Measurements from ENCODE around the gene MTHFD1L. TPM values are rescaled to one million over a fixed set of nuclear protein-coding genes. Genes with fewer than 3 reads are reported as not detected.

Gene MTHFD1L
- total and polyA plus RNA-seq, 2 donors (not counting 3 experiments of a cell fraction or from before 2014, with no cell fraction given): 40.2 to 120 TPM

- dilution Hi-C loops (cut with MboI; ENCODE audit: extremely low pct_ligation_motif_present, low sequenced_read_pairs): no loop called here
- Histone ChIP-seq H3K27me3 (ENCODE audit: control insufficient read depth in 2 of 2, insufficient read depth in 2 of 2, low read length in 2 of 2) (no peaks in the 10 kb centered on the region), H3K9me1 (replicated peaks; ENCODE audit: control insufficient read depth, extremely low read depth, insufficient read depth, low read length) (no peaks in the 10 kb centered on the region), H3K4me2 (ENCODE audit: insufficient read depth, low read length) (peak overlapping the region; percentile 62), H3K27ac (ENCODE audit: insufficient read depth, low read depth, low read length) (peak overlapping the region; percentile 94), H4K20me1 (replicated peaks; ENCODE audit: control insufficient read depth, extremely low read depth, insufficient read depth, low read length) (no peaks in the 10 kb centered on the region), H3K9me3 (replicated peaks; ENCODE audit: control insufficient read depth, insufficient read depth, low read length) (no peaks in the 10 kb centered on the region), H3K9ac (replicated peaks; ENCODE audit: extremely low read depth, insufficient read depth, low read length) (peak overlapping the region; percentile 85), H3K79me2 (ENCODE audit: control insufficient read depth, insufficient read depth, low read length) (peaks cover 14% of the 10 kb centered on the region), H3K4me3 (replicated peaks in 1 of 3; ENCODE audit: insufficient read depth in 1 of 3, low read depth in 1 of 3, low read length in 3 of 3) (no peak overlapping the region), H2AFZ (ENCODE audit: low read depth, low read length) (no peak overlapping the region), H3K36me3 (ENCODE audit: control insufficient read depth in 2 of 2, extremely low read depth in 1 of 2, insufficient read depth in 2 of 2, low read length in 2 of 2) (no peaks in the 10 kb centered on the region), H3K4me1 (ENCODE audit: control insufficient read depth, extremely low read depth, insufficient read depth, low read length) (peaks cover 41% of the 10 kb centered on the region)
- intact Hi-C loops (cut with micrococcal nuclease): loop anchor here (2.0 kb wide), 1 partner anchor 320 kb away; no protein-coding TSS in a partner anchor
- no peak for TF ChIP-seq FOS (IDR thresholded peaks at IDR 0.05; ENCODE audit: borderline replicate concordance, insufficient read depth, low read length)
- TF ChIP-seq EZH2 (IDR thresholded peaks at IDR 0.05; ENCODE audit: borderline replicate concordance, low read depth, low read length, severe bottlenecking): no peak
- no peak for TF ChIP-seq MYC (IDR thresholded peaks at IDR 0.05; ENCODE audit: low read depth, low read length)
- no peak for TF ChIP-seq MAX (IDR thresholded peaks at IDR 0.05; ENCODE audit: insufficient read depth, insufficient read length)
- TF ChIP-seq CTCF (IDR thresholded peaks at IDR 0.05; ENCODE audit: extremely low read depth in 1 of 2, insufficient read depth in 1 of 2, low read depth in 1 of 2, low read length in 2 of 2): no peak
- TF ChIP-seq POLR2AphosphoS5 (IDR thresholded peaks at IDR 0.05; ENCODE audit: insufficient read depth, low read depth, low read length): no peak
- no peak for TF ChIP-seq GATA2 (IDR thresholded peaks at IDR 0.05; ENCODE audit: insufficient read depth, insufficient read length, low read depth, low read length)
- TF ChIP-seq POLR2A (IDR thresholded peaks at IDR 0.05; ENCODE audit: low read depth, low read length): no peak
- TF ChIP-seq JUN (IDR thresholded peaks at IDR 0.05; ENCODE audit: borderline replicate concordance, insufficient read depth, insufficient read length, low read depth): no peak
- BruUV-seq (replicated peaks): TSS peak; percentile 87
- CTCF ChIA-PET: interaction anchor here (0.6 to 4.5 kb wide), 15 partner anchors 9 to 365 kb away, joined by 3 to 51 read pairs (median 4); partner anchors contain the start of gene MTHFD1L
- peak; percentile 67 for FAIRE-seq
- POLR2A ChIA-PET: interaction anchor here (1.0 to 1.6 kb wide), 4 partner anchors 26 to 320 kb away, joined by 3 to 12 read pairs (median 4); no protein-coding TSS in a partner anchor
- no peak for DNase-seq (ENCODE audit: low read depth, low spot score)
These were observed 139.7 kb downstream of the MTHFD1L start for GRCh38 chr6:151005164-151005563.
